Measurements from ENCODE around the gene SLC22A14.

GRCh38 chr3:38274864-38275649, 7.0 kb upstream of the SLC22A14 start:
- TF ChIP-seq CTCF (conservative IDR thresholded peaks at IDR 0.05) (no peak), ZFX (IDR thresholded peaks at IDR 0.05) (no peak)

Data from C4-2B (cell line).